Lung microvascular endothelial cell (primary cell): ENCODE results near the gene CCR8. TPM values are rescaled to one million over a fixed set of nuclear protein-coding genes. Genes with fewer than 3 reads are reported as not detected.
A peak's percentile ranks its signal among the peaks of the same experiment; 100 is the strongest.

Experiments used
- DNase-seq, 2 donors: peaks; one replicate each; pipeline versions ENCODE4 v3.0.0 to v3.0.0-alpha.2; 2010; ENCODE audit warnings: low read depth in 2 of 2
- total RNA-seq: library from RNA; depleted of rRNA; stranded (reverse); fragments of >200 nt; gene quantifications from 2 replicates; pipeline ENCODE4 v1.2.1, GENCODE V29; 2014

CCR8 gene, protein sequence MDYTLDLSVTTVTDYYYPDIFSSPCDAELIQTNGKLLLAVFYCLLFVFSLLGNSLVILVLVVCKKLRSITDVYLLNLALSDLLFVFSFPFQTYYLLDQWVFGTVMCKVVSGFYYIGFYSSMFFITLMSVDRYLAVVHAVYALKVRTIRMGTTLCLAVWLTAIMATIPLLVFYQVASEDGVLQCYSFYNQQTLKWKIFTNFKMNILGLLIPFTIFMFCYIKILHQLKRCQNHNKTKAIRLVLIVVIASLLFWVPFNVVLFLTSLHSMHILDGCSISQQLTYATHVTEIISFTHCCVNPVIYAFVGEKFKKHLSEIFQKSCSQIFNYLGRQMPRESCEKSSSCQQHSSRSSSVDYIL
- total RNA-seq, result not detected in 2 replicates

- DNase-seq, result no peak
Measured at GRCh38 chr3:39329493-39329892, at the start of gene CCR8. Gene CCR8 (plus strand): TSS chr3:39329709. CDS start chr3:39332332, 2,623 bp downstream.

DNA sequence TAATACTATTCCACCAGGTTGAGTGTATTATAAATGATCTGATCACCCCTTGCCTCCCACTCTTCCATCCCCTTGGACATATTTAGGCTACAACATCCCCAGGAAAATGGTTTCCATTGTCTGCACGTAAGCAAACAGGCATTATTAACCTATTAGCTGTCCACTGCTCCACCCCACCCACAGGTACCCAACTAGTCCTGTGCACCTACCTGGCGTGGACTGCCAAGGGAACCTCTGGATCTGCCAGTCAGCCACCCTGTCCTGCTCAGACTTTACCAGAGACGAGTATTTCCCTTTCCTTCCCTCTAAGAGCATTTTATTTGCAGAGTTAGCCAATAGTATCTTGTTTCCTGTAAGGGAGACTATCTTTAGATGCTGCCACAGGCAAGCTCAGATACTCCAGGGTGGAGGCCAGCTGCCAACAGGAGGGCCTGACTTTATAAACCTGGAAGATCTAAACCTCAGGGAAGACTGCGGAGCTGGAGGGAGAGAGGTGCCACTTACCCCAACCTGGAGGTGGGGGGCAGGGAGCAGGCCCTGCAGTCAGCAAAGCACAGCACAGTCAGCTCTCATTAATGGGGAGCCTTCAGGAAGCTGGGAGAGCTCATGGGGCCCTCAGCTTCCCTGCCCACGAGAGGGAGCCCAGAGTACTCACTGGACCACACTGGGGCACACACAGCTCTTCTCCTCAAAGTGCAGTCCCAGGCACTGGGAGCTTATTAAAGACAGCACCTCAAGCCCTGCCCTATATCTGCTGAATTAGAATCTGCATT, 49.6 kb upstream of the CCR8 start, which contains the start of gene CX3CR1:
Gene CX3CR1 (minus strand): TSS at position 292 of the 773 bp plus-strand sequence. CDS start 13,527 bp downstream, outside the sequence.
- DNase-seq, result no peak

DNA sequence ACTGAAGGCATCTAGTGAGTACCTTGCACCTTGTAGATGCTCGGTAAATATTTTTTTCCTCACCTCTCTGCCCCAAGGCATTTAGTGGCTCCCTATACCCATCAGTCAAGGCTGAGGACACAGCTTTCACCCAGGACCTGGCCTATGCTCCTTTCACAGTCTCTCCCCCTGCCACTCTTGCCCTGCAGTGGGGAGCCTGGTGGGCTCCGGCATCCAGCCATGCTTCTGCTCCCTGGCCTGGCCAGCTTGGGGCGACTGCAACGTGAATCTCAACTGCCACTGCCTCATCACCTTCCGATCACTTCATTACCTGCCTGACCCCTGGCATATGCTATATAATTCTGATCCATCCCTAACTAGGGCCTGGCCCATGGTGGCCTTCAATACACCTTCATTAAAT, 48.9 kb upstream of the CCR8 start:
- DNase-seq, result no peak

DNA sequence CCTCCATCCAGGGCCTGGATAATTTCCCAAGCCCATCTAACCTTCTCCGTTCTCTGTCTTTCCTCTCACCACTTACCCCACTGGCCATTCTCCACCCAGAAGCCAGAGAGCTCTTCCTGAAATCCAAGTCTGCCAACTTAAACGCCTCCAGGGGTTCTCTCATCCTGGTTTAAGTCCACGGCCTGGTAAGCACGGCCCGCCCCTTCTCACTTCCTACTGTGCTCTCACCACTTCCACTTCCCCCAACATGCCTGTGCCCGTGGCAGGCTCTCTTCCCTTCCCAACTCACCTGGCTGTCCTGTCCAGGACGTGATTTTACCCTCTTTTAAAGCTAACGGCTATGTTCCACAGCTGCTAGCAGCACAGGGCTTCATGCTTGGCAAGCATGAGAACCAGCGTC, 48.0 kb upstream of the CCR8 start:
- DNase-seq, result no peak

DNA sequence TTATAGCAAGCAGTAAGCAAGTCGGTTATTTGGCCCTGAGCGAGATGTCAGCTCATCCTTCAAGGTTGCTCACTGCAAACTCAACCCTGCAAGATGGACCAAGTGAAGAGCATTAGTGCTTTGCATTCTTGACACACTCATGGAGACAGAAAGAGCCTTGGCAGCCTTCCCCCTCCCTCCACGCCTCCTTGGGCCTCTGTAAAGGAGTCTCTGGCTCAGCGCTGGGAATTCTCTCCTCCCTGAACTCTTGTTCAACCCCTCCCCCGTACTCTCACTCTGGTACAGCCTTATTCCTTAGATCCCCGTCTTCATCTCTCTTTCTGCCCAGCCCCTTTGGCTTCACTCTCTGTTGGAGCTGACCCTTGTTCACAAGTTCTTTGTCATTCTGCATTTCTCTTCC, 47.5 kb upstream of the CCR8 start:
- no peak for DNase-seq

- peak; percentile 23 to 62 for DNase-seq
Measured at GRCh38 chr3:39284457-39284881, 45.0 kb upstream of the CCR8 start.

- no peak for DNase-seq
Measured at GRCh38 chr3:39285332-39285731, 44.2 kb upstream of the CCR8 start.

GRCh38 chr3:39286771-39287170, 42.7 kb upstream of the CCR8 start:
- no peak for DNase-seq

DNA sequence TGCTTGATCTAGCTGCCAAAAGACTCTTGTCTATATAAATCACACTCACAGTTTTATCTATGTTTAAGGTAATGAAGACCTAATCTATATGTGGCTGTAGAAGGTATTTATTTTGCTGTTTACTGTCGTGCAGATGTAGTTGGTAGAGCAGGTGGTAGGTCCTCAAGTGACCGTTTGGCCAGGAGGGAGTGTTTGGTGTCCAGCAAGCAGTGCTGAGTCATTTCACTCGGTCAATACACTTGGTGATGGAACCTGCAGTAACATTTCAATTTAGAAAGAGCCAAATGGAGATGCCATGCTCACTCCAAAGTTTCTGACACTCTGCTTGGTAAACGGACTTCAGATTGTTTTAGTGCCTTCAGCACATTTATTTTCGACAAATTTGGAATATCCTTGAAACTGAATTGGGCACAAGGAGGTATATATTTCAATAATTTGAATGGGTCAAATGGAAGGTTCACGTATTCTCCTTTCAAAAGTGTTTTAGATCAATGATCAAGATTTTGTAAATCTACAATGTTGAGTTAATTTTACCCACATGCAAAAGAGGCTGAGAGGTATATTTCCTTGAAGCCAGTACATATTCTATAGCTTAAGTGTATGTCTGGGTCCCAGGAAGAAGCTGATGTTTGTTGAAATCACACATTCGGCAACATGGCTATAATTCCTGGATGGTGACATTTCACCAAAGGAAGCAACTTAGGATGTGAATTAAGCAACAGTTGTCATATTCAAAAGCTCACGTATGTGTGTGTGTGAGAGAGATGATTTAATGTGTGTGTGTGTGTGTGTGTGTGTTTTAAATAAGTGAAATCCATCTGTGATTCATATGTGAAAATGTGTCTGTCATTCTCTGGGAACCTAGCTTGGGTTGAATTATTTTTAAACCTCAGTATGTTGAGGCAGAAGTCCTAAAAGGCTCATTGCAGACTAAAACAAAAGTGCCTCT, 42.0 kb upstream of the CCR8 start:
- no peak for DNase-seq

DNA sequence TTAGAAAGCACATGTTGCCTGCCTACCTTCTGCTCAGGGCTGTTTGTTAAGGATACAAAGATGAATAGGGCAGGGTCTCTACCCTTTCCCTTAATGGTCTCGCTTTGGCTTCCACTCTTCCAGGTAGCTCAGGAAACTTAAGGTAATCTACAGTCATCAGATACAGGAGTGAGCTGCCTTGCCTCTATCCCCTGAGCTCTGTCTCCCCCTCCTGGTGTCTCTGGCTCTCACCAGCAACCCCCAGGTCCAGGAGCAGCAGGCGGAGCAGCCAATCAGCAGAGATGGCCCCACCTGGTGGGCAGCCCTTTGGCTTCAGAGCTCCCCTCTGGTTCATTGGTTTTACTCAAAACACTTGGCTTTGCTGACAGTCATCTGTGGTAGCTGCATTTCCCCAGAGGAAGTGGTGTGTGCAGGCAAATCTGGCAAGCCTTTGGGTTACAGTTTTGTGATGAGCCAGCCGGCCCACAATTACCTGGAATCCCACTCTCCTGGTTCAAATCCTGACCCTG, 41.2 kb upstream of the CCR8 start:
- peak; percentile 77 to 92 for DNase-seq

GRCh38 chr3:39289107-39289506, 40.4 kb upstream of the CCR8 start:
- DNase-seq, result no peak

DNA sequence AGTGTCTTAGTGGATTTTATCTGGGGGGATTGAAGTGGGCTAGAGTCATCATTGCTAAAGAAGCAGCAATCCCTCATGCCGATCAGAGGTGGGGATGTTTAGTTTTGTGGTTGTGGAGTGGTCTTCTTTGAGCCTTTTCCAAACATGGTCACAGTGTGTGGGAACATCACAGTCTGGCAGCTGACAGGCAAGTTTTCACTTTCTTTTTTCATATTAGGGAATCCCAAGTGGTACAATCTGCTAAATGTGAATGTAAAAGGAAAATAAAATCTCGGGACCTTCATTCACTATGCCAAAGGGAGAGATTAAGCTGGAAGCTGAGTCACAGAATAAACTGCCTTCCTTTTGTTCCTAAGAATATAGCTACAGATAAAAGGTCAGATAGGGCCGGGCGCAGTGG, 39.3 kb upstream of the CCR8 start:
- DNase-seq, result peak; percentile 21 to 82

- DNase-seq, result peak; percentile 55 to 70
Measured at GRCh38 chr3:39291903-39292329, 37.6 kb upstream of the CCR8 start.

- no peak for DNase-seq
Measured at GRCh38 chr3:39292961-39293360, 36.5 kb upstream of the CCR8 start.

DNA sequence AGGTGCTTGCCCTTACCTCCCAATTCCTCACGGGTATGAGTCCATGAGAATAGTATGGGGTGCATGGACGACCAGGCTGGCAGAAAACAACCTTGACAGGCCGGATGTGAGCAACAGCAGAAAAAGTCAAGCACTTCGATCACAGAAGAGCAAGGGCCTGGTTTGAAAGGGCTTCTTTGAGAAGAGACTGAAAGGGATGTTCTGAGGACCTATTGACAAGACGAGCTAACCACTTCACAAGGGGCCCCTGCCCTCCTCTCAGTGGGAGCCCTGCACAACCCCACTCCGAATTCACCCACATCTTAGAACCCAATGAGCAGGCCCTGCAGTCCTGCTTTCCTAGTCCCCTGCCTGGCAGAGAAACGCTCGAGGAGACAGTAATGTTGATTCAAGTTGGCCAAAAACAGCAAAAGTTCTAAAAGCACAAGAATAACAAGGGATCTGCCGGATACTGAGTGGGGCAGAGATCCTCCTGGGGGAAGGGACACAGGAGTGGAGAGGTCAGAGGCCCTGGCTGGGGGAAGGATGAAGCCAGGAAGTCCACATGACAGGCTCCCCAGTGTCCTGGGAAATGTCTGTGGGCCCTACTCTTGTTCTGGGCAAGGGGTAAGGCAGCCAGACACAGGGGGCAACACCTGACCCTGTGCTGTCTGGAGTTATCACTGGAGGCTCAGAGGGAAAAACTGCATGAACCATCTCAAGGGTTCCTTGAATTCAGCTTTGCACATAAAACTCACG, 34.9 kb upstream of the CCR8 start:
- no peak for DNase-seq

DNA sequence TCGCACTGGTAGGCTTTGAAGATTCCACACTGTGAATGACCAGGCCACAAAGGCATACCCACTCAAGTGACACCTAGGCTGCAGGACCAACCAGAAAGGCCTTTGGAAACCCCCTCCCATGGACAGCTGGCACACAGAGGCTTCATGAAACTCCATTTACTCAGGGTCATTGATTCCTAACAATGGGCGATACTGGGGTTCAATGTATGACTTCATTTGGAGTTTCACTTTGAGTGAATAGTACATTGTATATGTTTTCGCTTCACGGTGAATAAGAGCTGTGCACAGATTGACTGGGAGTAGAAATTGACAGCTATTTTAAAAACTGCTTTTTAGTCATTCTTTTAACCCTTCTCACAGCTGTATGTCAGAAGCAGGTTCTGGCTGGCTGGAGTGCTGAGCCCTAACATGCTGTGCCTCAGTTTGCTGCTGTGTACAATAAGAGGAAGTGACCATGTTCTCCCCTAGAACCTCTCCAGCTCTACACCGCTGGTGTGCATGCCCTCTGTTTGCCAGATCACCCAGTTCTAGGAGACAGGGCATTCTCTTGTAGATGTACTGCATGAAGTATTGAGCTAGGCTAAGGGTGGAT, 34.2 kb upstream of the CCR8 start:
- no peak for DNase-seq

GRCh38 chr3:39296197-39297077, 33.1 kb upstream of the CCR8 start:
- peak in 1 of 2 donors; percentile 28 for DNase-seq

- DNase-seq, result no peak
Measured at GRCh38 chr3:39299279-39299678, 30.2 kb upstream of the CCR8 start.

DNA sequence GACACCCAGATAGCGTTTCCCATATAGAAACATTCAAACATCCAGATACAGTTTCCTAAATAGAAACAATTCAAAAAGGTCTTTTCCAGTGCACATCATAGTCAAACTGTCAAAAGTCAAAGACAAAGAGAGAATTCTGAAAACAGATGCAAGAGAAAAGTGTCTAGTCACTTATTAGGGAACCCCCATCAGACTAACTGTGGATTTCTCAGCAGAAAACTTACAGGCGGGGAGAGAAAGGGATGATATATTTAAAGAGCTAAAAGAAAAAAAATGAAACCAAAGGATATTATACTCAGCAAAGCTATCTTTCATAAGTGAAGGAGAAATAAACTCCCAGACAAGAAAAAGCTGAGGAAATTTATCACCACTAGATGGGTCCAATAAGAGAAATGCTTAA, 27.3 kb upstream of the CCR8 start:
- no peak for DNase-seq
